Esophagus squamous epithelium (tissue), 4 donors: ENCODE measurements around the gene QRICH2.

Experiments used
- CTCF ChIP-seq, 6 experiments: fragments of 450-650 bp in 4 of 6; fragments of 200-600 bp in 2 of 6; sonication (generic) in 2 of 6; IDR thresholded peaks; one replicate each; pipeline ENCODE4 v1.5.1; 2016 to 2019; ENCODE audit warnings: antibody characterized with exemption in 6 of 6, mild to moderate bottlenecking in 4 of 6, moderate library complexity in 4 of 6
- POLR2A ChIP-seq, 4 donors: fragments of 450-650 bp; IDR thresholded peaks; one replicate each; pipeline ENCODE4 v1.6.1; 2017; ENCODE audit warnings: antibody characterized with exemption in 4 of 4, mild to moderate bottlenecking in 4 of 4, moderate library complexity in 3 of 4

- TF ChIP-seq POLR2A (IDR thresholded peaks at IDR 0.05) (no peak), CTCF (IDR thresholded peaks at IDR 0.05) (no peak)
Observed at GRCh38 chr17:76263896-76264295, 44.2 kb downstream of the QRICH2 start.
